Activated CD8-positive, alpha-beta memory T cell treated with anti-CD3 and anti-CD28 coated beads, Interleukin-2, amount 50 U/mL, for 48 hours (primary cell): Measurements from ENCODE around the gene TRPM3.
A peak's percentile ranks its signal among the peaks of the same experiment; 100 is the strongest.

Source experiments
- DNase-seq: peaks from one replicate; pipeline ENCODE4 v3.0.0-alpha.2; 2020

The TRPM3 gene

DNA sequence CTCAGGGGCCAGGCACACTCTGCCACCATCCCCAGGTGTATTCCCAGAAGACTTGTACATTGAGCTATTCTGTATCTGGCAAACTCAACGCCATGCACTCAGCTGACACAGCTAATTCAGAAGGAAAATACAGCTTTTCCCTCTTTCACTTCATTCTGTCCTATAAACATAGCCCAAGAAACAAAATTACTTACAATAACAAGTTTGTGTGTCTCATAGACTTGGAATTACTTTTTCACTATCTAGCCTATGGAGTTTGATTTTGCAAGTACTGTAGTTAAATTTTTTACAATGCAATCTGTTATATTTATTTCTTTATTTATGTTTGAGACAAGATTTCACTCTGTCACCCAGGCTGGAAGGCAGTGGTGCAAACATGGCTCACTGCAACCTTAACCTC is 581.9 kb downstream of the TRPM3 start:
- no peak for DNase-seq

DNA sequence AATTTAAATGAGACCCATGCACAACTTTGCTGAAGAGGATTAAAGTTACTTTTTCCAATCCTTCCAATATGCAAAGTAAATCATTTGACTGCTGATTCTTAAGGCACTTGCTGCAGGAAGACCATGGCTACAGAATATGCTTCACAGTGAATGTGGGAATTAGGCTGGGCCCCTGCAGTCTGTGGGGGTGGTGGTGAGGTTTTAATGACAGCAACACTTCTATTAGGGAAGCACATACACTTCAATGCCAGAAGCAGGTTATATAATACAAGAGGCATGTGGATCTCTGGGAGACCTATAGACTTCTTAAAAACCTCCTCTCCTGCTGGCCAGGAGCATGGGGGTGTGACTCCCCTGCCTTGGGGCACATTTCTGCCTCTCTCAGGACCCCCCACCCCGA is 582.4 kb downstream of the TRPM3 start:
- no peak for DNase-seq

DNA sequence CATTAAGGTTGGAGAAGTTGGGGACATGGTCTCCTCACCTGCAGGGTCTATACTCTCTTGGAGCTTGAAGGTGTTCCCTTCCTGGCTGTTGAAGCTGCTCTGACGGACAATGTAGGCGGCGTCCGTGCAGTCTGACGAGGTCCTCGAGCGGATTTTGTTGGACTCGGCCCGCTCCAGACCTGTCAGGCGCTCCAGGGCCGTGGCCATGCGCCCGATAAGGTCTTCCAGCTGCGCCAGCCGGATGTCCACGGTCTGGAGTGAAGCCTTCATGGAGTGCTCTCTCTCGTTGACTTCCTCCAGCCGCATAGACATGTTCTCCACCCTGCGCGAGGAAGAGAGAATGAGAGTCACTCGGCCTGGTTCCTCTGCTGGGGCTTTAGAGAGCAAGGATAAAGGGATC is 584.3 kb downstream of the TRPM3 start:
- DNase-seq: no peak

DNA sequence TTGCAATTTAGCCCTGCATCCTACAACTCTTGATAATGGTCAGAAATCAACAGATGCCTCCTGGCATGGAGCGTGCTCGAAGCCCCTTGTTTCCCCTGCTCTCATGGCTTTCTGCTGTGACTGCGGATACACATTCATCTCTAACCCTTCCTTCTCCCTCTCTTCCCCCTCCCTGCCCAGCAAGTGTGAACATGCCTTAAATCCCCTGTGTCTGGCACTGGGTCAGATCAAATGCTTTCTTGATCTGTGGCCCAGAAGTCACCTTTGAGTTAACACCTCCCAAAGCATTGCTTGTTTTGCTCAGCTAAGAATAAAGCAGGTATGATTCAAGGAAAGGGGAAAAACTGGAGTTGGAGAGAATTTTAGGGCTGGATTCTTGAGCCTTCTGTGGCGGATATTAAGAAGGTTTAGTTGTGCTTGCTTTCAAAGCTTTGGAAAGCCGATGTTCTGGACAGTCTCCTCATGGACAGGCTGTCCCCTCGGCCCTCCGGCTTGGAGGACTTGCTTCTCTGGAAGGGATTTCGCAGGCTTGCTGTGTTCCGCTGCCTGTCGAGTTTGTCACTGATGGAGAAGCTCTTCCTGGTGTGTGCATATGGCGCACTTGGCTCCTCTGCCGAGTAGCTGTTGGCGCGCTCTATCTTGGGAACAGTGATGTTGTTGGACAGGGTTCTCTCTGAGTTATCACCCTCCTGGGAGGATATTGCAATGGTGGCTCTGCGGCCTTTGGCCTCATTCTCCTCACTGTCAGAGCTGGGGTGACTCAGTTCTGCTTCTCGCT is 585.7 kb downstream of the TRPM3 start:
- no peak for DNase-seq

DNA sequence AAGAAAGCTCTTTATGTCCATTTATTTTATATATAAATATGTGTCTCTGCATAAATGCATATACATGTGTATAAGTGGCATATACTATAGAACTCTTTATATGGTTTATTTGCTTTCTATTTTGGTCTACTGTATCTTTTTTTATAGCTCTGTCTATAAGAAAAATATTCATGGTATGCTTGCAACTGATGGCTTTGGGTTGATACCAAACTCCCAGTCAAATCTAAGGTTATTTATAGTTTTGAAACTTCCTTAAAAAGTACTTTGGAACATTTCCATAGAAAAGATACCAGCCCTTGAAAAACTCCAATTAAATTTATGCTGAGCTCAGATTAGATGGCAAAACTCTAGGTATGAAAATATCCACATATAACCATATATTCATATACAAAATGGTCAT is 587.0 kb downstream of the TRPM3 start:
- DNase-seq: no peak

DNA sequence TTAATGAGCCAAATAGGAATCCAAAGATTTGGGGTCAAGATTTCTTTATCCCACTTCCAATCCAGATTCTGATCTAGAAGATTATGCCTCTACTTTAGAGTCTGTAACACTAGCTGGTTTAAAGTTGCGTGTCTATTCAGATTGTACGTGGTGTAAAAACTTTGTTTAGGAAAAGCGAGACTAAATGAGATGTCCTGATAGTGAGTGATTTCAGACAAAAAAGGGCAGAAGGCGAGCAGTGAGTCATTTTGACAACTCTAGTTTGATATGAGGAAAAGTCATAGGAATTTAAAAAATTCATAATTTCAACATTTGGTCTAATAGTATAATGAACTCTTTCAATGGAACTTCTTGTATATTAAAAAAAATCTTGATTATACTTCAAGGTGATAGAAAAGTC is 587.4 kb downstream of the TRPM3 start:
- DNase-seq: no peak

DNA sequence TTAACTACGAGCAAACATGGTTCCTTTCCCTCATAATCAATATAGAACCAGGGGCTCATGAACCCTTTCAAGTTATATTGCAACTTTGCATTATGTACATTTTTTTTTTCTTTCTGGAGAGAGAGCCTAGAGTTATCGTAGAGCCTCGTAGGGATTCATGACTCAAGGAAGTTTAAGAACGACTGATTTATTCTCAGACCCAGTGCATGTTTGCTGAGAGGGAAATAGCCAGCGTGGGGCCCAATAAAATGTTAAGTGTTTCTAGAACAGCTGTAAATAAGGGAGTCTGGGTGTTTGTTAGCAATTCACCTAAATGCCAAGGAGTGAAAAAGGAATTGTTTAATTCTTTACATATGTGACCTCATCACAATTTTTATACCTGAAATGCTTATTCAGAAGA is 587.9 kb downstream of the TRPM3 start:
- DNase-seq: no peak

DNA sequence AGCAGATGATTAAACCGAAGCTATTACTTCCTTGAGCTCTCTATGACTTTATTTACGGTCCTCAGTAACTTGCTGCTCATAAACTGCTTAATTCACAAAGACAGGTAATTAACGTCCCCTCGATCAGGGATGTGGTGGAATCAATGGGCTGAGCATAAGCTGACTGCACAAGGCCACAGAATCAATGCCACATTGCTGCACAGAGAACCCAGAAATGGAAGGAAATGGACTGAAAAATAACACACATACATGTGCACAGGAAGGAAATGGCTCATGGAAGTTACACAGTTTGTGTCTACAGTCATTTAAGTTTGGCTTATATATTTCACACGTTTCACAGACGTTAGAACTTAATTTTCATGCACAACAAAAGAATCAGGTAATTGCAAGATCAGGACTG is 588.7 kb downstream of the TRPM3 start:
- DNase-seq: no peak

DNA sequence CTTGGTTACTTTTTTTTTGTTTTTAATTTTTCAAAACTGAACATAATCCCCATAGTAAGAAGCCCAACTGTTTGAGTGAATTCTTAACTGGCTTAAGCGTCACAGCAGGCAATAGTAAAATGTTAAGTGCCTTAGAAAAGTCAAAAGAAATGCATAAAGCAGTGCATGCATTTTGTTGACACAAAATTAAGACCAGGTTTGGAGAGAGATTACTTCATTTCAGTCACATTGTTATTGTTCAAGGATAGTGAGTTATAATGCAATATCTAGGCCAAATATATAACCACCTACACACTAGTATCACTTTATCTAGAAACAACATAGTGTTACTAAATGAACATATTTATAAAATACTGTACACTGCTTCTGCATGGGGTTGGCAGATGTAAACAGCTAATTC is 590.1 kb downstream of the TRPM3 start:
- DNase-seq: no peak

DNA sequence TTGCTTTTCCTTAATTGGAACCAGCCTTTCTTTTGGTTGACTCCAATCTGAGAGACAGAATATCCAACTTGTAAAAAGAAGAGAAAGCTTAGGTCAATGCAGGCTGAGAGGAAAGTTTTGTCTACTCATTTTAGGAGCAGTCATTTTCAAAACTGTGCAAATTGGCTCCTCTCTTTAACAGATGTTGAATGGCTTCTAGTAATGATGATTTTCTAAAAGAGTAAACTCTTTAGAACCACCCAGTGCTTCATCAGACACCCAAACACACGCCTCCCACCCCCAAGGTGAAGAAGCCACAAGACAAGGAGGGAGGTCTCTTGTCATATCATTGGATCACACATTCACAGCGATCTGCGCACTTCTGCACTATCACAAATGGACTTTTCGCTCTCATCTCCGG is 590.7 kb downstream of the TRPM3 start:
- DNase-seq: no peak

DNA sequence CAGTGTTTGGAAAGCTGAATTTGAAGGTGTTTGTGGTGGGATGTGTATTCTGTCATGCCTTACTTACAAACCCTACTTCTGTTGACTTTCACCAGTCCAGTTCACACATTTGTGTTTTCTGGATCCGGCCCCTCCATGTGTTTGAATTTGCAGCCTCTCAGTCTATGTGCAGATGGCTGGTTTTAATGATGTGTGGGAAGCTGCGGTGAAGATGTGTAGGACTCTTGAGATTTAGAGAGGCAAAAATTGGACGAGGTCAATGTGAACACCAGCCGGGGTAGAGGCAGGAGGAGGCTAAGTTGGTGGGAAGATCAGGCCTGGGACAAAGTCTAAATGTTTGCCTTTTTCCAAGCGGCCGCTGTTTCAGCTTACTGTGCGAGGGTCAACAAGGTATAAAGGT is 591.6 kb downstream of the TRPM3 start:
- no peak for DNase-seq

DNA sequence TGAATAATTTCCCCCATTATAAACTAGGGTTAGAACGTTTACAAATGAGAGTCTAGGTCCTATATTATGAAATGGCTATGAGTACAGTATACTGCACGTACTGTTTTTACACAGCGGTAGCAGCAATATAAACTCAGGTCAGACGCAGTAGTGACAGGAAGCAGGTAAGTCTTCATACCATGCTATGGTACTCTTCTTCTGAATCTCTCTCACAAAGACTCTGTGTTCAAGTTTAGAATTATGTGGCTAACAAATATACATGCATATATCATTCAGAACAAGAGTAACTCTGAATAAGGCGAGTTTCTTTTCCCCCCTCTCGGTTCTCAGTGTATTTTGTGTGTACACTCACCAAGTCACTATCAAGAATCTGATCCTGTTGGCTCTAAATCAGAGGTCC is 592.0 kb downstream of the TRPM3 start:
- no peak for DNase-seq

DNA sequence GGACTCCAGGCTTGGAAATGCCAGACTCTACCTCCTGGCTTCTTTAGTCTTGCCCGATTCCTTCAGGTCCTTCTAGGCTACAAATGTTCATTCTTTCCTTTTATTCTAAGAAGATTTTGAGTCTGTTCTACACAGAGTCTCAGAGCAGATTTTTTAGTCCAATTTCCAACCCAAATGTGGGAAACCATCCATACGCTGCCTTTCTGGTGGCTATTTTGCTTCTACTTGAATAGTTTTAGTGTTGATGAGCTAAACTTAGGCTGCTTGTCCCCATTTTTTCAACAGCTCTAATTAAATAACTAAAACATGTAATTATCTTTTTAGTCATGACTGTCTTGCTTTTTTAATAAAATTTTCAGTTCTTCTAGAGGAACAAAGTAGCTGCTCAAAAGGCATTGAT is 594.5 kb downstream of the TRPM3 start:
- DNase-seq: no peak

DNA sequence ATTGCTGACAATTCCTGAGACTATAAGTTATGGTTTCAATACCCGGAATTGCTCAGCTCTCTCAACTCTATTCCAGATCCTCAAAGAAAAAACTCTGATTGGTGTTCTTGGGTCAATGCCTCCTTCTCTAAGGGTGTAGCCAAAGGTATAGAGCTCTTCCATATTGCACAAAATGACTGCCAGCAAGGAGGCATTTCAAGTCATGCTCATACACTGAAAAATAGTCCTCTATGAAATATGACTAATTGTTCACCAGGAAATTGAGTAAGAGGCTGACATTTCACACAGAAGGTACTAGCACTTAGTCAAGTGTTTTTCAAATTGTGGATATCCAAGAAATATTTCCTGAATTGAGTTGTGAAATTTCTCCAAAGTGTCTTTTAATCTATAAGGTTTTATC is 595.9 kb downstream of the TRPM3 start:
- no peak for DNase-seq

DNA sequence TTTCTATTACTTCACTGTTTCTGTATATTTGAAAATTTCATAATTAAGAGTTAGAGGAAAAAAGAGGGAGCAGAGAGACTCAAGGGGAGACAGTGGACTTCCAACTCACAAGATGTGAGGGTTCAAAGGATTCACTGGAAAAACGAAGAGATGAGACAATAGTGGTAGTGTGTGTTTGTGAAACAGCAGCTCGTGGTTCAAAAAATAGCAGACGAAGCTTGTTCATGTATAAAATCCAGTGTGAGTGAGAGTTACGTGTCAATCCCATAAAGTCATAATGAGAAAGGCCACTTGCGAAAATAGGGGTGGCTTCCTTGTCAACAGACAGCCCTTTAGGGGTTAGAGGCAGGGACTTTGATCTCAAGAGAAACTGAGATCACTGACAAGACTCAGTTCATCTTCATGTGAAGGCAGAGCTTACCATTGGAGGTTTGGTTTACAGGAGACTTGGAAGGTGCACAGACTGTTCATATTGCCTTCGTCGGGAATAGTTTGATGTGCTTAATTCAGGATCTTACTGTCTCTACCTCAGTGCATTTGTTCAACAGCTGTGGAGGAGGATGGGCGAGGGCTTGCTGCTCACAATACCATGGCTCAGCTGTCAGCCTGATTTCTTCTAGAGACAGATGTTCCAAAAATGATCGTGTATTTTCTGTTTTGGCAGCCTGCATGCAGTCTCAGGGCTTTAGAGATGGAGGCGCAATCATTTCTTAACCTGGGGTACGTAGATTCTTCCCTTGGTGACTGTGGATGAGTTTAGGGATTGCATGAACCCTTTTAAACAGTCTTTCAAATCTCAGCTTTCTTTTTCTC is 601.3 kb downstream of the TRPM3 start:
- DNase-seq: no peak

DNA sequence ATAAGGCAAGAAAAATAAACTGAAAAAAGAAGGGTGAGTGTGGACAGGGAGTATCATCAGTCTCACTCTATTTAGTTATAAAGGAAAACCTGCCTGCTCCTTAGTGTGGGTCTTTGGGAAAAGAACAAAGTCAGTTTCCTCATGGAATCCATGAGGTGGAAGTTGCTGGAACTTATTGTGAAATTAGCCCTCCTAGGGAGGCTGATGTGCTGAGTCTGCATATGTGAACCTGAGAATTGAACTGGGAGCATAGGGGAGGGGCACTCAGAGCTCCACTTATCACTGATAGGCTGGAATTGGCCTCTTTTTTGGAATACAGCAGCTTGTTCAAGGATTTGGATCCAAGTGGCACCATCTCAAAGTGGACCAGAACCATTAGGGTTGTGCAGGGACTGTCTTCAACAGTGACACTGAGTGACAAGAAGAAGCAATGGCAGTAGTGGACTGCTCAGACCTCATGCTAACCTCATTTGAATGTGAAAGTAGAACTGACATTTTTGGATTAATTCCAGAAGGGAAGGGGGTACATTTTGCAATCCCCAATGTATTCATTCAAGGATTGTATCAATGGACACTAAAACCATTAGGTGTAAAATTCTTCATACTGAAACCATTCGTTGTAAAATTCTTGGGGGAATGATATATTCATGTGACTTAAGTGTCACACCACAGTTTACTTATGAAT is 603.4 kb downstream of the TRPM3 start:
- no peak for DNase-seq

DNA sequence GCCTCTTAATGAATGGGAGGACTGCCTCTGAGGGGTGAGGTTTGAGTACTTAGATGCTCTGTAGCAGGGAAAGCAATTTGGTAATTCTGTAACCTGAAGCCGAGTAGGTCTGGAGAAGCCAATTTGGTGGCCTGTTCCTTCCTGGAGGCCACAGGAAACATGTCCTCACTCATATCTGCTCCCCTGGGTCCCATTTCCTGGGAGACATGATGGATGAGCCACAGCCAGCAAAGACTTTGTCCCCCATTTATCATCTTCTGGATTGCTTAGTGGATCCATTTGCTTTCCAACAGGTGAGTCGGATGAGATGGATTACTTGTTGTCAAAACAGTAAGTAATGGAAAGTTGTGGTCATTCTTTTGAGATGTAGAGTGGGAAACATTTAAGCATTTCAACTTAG is 607.1 kb downstream of the TRPM3 start:
- DNase-seq: no peak

DNA sequence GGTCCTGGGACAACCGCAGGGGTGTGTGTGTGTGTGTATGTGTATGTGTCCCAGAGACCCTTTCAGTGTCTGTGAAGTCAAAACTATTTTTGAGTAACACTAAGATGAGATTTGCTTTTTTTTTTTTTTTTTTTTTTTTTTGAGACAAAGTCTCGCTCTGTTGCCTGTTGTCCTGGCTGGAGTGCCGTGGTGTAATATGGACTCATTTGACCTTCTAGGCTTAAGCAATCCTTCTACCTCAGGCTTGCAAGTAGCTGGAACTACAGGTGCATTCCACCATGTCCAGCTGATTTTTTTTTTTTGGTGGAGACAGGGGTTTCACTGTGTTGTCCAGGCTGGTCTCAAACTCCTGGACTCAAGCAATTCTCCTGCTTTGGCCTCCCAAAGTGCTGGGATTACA is 609.6 kb downstream of the TRPM3 start:
- DNase-seq: no peak

DNA sequence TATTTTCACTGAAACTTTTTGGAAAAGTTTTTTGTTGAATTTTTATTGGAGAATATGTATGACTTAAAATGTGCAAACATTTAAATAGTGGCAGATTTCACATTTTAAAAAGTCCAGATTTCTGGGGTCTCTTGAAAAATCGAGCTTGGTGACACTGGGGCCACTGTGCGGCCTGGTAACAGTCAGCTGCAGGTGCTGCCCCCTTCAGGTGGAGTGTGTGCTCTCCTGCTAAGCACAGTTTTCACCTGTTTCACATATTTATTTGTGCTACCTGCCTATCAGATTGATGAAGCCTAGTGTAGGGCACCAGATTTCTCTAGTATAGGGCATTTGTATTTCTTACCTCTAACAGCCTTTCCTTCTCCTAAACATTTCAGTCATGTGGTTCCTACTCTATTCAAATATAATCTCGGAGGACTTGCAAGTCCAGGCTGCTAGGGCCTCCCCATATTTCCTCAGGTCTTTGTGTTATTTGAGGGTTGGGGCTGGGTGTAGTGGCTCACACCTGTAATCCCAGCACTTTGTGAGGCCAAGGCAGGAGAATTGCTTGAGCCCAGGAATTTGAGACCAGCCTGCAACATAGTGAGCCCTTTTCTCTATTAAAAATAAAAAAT is 611.2 kb downstream of the TRPM3 start:
- peak; percentile 68 for DNase-seq

DNA sequence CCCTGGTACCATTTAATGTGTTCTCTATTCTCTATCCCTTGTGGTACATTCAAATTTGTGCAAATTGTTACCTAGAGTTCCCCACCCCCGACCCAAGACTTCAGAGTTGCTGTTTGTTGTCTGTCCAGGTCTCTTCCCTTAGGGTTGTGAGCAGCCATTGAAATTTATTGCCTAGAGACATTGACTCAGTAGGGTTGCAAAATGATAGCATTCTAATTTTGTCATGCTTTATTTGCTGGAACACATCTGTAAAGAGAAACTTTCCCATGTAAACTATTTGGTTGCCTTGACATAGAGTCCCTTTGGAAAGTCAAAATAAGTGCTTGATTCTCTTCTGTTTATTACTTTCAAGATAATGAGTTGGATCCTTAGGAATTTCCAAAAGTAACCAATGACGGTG is 615.3 kb downstream of the TRPM3 start:
- DNase-seq: no peak

DNA sequence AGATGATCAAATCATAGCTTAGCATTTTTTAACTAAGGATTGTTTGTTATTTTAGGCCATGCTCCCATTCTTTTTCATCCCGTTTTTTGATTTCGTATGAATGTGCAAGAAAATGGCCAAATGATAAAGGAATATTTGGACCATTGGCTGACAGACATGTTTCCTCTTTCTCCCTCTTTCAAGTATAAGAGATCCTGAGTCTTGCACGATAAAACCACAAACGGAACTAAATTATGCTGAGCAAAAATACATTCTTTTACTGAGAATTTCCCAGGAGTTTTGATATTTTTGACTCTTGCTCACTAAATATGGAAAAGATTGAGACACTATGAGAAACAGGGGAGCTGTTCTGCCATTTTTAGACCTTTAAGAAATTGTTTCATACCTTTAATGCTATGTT is 616.6 kb downstream of the TRPM3 start:
- DNase-seq: no peak

DNA sequence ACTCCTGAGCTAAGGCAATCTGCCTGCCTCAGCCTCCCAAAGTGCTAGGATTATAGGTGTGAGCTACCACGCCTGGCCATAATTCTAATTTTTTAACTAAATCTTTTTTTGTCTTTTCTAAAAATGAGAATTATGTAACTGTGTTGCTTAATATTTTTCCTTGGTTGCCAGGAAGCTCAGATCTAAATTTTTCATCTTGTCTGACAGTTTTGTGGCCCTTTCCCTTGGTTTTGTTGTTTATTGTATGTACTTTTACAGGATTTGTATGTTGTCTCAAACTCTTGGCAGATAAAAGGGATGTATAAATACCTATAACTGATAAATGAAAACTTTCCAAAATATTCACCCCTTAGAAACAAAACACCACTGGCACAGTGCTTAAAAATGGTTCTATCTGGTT is 618.7 kb downstream of the TRPM3 start:
- DNase-seq: no peak

DNA sequence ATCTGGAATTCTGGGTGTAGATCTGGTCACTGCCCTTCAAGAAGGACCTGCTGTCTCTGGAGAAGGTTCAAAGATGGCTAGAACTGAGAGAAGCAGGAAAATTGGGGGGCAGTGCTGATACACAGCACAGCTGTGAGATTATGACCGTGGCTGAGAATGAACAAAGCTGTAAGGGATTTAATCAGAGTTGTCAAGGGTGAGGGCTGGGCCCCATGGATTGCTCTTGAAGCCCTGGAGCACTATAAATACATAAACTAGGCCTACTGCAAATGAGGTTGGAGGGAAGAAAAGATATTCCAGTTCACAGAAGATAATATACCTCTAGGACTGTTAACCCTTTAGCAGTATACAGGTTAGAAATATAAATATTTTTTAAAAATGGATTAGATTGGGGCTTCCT is 620.6 kb downstream of the TRPM3 start:
- no peak for DNase-seq

DNA sequence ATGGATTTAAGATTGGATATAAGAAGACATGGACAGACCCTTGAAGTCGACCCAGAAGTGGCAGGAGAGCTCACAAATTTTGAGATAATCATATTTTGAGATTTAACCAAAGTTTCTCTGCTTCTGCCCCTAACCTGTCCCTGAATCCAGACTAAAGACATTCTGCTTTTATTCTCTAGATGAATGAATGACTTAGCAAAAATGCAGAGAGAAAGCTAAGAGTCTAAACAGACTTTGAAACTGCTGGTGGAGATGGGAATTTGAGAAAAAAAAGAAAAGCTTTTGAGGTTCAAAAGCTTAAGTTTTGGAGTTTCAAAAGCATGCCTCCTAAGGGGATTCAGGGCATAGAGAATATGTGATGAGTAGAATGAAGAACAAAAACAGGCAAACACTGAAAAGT is 621.8 kb downstream of the TRPM3 start:
- DNase-seq: no peak
